Measurements from ENCODE around the gene PLPPR2. TPM values are rescaled to one million over a fixed set of nuclear protein-coding genes. Genes with fewer than 3 reads are reported as not detected.
"Not testable (repeated sequence)": the region's sequence is repeated elsewhere in the genome, so short reads cannot be mapped to it uniquely, and the experiment has no call there.

Gene PLPPR2, protein sequence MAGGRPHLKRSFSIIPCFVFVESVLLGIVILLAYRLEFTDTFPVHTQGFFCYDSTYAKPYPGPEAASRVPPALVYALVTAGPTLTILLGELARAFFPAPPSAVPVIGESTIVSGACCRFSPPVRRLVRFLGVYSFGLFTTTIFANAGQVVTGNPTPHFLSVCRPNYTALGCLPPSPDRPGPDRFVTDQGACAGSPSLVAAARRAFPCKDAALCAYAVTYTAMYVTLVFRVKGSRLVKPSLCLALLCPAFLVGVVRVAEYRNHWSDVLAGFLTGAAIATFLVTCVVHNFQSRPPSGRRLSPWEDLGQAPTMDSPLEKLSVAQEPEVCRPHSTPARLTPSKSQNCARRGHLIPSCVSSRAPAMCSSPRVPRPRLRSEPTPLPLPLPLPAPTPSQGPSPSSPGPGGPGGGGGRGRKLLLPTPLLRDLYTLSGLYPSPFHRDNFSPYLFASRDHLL
- total RNA-seq (2014; rRNA removed; shearing (Covaris generic)): 5.7 and 7.0 TPM in 2 replicates

DNA sequence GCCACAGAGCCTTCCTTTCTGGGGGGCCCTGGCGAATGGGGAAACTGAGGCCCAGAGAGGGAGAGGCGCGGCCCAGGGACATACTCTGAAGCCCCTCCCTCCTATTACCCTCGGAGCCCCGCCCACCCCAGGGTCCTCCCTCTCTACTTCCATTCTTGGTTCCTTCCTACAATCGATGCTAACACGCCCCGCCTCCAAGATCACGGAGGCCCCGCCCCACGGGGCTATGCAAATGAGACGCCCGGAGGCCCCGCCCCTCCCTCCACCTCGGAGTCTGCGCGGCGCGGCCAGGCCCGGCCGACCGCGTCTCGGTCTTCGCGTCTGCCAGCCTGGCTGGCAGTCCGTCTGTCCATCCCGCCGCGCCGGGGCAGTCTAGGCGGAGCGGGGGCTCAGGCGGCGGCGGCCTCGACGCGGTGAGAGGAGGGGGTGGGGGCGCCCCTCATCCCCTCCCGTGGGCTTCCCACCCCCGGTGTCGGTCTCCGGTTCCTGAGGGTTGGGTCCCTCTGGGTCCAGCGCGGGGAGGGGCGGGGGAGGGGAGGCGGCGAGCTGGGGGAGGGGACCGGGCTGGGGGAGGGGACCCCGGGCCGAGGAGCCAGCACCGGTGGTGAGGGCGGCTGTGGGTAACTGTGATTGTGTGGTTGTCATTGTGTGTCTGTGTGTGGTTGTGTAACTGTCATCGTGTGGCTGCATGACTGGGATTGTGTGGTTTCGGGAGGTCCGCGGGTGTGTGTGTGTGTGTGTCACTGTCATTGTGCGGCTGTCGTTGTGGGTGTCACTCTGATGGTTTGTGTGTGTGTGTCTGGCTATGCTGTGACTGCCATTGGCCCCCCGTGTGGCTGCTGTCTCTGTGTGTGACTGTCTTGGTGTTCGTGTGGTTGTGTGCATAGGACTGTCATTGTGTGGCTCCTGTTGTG lies at the start of gene PLPPR2:
TSS of gene PLPPR2 (plus strand) at position 273 of the 914 bp plus-strand sequence. CDS start 2,242 bp downstream, outside the sequence.
- DNase-seq: peak; percentile 99
- peaks cover 7% of the 10 kb centered on the region for H3K27me3 ChIP-seq (ENCODE audit: control insufficient read depth, insufficient read depth, low read length)
- H3K36me3 ChIP-seq (replicated peaks; ENCODE audit: control insufficient read depth, insufficient read depth, low read length): no peaks in the 10 kb centered on the region
- H3K4me3 ChIP-seq (ENCODE audit: insufficient read depth, low read depth, low read length): peak within 1 kb of the TSS; percentile 46

- DNase-seq: no peak
- Histone ChIP-seq H3K4me3 (ENCODE audit: insufficient read depth, low read depth, low read length) (no peak overlapping the region), H3K27me3 (ENCODE audit: control insufficient read depth, insufficient read depth, low read length) (no peaks in the 10 kb centered on the region), H3K36me3 (replicated peaks; ENCODE audit: control insufficient read depth, insufficient read depth, low read length) (no peaks in the 10 kb centered on the region)
Measured at GRCh38 chr19:11306337-11306736, 48.9 kb upstream of the PLPPR2 start.

DNA sequence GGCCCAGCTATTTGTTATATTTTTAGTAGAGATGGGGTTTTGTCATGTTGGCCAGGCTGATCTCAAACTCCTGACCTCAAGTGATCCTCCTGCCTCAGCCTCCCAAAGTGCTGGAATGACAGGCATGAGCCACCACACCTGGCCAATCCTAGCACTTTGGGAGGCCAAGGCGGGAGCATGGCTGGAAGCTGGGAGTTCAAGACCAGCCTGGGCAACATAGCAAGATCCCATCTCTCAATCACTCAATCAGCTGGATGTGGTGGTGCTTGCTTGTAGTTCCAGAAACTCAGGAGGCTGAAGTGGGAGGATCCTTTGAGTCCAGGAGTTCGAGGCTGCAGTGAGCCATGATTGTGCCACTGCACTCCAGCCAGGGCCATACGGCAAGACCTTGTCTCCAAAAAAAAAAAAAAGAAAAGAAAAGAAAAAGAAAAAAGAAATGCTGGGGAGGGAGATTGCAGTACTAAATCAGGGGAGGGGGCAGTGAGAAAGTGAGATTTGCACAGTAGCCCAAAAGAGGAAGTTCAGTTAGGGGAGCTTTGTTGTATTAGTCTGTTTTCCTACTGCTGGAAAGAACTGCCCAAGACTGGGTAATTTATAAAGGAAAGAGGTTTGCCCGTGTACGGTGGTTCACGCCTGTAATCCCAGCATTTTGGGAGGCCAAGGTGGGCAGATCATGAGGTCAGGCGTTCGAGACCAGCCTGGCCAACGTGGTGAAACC lies 34.8 kb upstream of the PLPPR2 start:
- not testable (repeated sequence) for DNase-seq; H3K27me3 ChIP-seq (ENCODE audit: control insufficient read depth, insufficient read depth, low read length); H3K36me3 ChIP-seq (replicated peaks; ENCODE audit: control insufficient read depth, insufficient read depth, low read length); H3K4me3 ChIP-seq (ENCODE audit: insufficient read depth, low read depth, low read length)

DNA sequence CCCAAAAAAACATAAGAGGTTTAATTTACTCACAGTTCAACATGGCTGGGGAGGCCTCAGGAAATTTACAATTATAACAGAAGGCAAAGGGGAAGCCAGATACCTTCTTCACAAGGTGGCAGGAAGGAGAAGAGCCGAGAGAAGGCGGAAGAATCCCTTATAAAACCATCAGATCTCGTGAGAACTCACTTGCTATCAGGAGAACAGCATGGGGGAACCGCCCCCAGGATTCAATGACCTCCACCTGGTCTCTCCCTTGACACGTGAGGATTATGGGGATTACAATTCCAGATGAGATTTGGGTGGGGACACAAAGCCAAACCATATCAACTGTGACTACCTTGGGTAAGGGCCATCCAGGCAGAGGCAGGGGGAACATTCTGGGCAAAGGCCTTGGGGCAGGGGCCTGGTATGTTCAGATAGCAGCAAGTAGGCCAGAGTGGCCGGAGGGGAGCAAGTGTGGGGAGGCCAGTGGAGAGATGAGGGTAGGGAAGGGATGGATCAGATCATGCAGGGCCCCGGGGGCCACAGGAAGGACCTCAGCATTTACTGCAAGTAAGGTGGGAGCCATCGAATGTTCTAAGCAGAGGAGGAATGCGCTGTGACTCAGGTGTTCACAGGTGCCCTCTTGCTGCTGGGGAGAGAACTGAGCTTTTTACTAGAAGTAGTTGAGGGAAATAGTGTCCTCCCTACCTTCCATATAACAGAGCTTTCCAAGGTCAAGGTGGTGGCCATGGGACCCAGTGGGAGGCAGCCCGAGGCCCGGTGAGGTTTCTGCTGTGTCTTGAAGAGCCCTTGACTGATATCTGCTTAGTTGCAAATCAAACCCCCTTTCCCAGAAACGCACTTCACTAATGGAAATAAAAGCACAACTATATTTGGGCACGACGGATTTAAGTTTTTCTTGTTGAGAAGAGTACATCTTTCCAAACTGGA lies 33.8 kb upstream of the PLPPR2 start:
- H3K36me3 ChIP-seq (replicated peaks; ENCODE audit: control insufficient read depth, insufficient read depth, low read length): no peaks in the 10 kb centered on the region; the same call in 1 of the 2 replicates
- no peaks in the 10 kb centered on the region for H3K27me3 ChIP-seq (ENCODE audit: control insufficient read depth, insufficient read depth, low read length)
- H3K4me3 ChIP-seq (ENCODE audit: insufficient read depth, low read depth, low read length): no peak overlapping the region
- DNase-seq: no peak

DNA sequence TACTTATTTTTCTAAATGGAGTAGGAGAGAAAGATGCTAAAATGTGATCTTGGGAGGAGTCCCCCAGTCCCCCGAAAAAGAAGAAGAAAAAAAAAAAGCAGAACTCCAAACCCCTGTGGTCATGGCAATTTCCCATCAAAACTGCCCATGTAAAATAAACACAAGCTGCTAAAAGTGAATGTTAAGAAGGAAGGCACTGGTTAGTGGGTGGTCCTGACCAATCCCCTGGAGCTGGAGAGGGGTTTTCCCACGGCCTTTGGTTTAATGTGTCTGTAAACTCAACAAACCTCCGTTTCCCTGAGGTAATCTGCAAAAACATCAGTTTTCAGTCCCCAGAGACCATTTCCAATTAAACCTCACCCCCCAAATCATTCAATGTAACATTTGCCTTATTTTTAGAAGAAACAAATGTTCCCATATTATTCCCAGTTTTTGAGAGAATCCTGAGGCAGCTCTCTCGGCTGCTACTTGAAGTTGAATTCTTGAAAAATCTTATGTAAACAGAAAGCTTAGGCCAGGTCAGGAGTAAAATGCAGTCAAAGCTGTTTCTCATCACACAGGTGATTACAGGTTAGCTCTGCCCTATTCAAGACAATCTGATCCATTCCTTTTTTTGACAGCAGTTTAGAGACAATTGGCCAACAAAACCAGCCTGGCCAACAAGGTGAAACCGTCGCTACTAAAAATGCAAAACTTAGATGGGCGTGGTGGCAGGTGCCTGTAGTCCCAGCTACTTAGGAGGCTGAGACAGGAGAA lies 32.8 kb upstream of the PLPPR2 start:
- no peaks in the 10 kb centered on the region; the same call in 1 of the 2 replicates for H3K36me3 ChIP-seq (replicated peaks; ENCODE audit: control insufficient read depth, insufficient read depth, low read length)
- no peak overlapping the region for H3K4me3 ChIP-seq (ENCODE audit: insufficient read depth, low read depth, low read length)
- no peaks in the 10 kb centered on the region for H3K27me3 ChIP-seq (ENCODE audit: control insufficient read depth, insufficient read depth, low read length)
- DNase-seq: no peak

GRCh38 chr19:11323601-11324078 lies 31.6 kb upstream of the PLPPR2 start:
- no peak overlapping the region for H3K4me3 ChIP-seq (ENCODE audit: insufficient read depth, low read depth, low read length)
- DNase-seq: no peak
- no peaks in the 10 kb centered on the region for H3K27me3 ChIP-seq (ENCODE audit: control insufficient read depth, insufficient read depth, low read length)
- no peaks in the 10 kb centered on the region; the same call in none of the 2 replicates for H3K36me3 ChIP-seq (replicated peaks; ENCODE audit: control insufficient read depth, insufficient read depth, low read length)

- DNase-seq: no peak
- H3K27me3 ChIP-seq (ENCODE audit: control insufficient read depth, insufficient read depth, low read length): no peaks in the 10 kb centered on the region
- H3K4me3 ChIP-seq (ENCODE audit: insufficient read depth, low read depth, low read length): no peak overlapping the region
- H3K36me3 ChIP-seq (replicated peaks; ENCODE audit: control insufficient read depth, insufficient read depth, low read length): no peaks in the 10 kb centered on the region; the same call in none of the 2 replicates
Measured at GRCh38 chr19:11324079-11324661, 31.1 kb upstream of the PLPPR2 start.

DNA sequence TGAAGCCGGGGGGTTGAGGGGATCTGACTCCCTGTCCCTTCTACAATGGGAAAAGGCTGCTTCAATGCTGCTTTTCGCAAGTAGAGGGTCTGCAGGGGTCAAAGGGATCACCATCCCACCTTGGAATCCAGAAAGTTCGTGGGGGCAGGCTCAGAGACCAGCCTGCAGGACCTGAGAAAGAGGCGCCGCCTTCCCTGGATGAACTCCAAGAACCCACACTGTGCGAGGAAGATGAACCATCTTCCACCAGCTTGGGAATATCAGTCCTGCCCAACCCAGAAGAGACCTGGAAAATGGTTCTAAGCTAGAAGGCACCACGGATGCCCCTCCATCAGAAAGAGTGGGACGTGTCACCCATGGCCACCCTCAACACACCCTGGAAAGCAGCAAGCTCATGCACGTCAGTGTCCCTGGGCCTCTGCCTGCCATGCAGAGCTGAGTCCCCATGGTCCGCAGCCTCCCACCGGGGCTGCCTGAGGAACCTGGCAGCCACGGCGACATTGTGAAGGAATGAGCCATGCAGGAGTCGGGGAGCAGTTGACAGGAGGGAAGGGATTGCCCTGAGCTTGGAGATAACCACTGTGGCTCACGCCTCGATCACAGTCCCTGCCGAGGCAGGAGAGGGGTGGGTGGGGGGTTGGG lies 30.4 kb upstream of the PLPPR2 start:
- H3K27me3 ChIP-seq (ENCODE audit: control insufficient read depth, insufficient read depth, low read length): no peaks in the 10 kb centered on the region
- H3K36me3 ChIP-seq (replicated peaks; ENCODE audit: control insufficient read depth, insufficient read depth, low read length): no peaks in the 10 kb centered on the region; the same call in none of the 2 replicates
- H3K4me3 ChIP-seq (ENCODE audit: insufficient read depth, low read depth, low read length): no peak overlapping the region
- DNase-seq: no peak

DNA sequence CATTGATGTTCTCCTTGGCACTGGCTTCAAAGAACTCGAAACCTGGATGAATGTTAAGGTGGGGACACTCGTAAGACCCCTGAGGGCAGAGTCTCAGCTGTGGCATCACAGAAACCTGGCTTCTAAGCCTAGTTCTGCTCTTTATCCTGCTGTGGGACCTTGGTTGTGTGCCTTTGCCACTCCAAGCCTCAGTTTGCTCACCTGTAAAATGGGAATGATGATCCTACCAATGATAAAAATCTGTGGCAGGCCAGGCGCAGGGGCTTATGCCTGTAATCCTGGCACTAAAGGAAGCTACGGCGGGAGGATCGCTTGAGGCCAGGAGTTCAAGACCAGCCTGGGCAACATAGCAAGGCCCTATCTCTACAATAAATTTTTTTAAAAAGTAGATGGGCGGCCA lies 29.7 kb upstream of the PLPPR2 start:
- Histone ChIP-seq H3K27me3 (ENCODE audit: control insufficient read depth, insufficient read depth, low read length) (no peaks in the 10 kb centered on the region), H3K36me3 (replicated peaks; ENCODE audit: control insufficient read depth, insufficient read depth, low read length) (no peaks in the 10 kb centered on the region; the same call in none of the 2 replicates), H3K4me3 (ENCODE audit: insufficient read depth, low read depth, low read length) (no peak overlapping the region)
- no peak for DNase-seq

DNA sequence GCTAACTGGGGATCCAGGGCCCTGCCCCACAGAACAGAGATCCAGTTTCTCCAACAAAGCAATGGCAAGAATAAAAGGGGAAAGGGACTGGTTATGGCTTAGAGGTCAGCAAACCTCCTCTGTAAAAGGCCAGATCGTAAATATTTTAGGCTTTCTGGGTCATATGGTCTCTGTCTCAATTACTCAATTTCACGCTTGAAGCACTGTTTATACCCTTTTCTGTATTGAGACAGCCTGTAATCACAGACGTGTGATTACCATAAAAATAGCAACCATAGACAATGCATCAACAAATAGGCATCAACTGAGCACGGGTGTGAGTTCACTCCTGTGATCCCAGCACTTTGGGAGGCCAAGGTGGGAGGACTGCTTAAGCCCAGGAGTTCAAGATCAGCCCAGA lies 25.1 kb upstream of the PLPPR2 start:
- peaks cover 2% of the 10 kb centered on the region for H3K36me3 ChIP-seq (replicated peaks; ENCODE audit: control insufficient read depth, insufficient read depth, low read length)
- no peak overlapping the region for H3K4me3 ChIP-seq (ENCODE audit: insufficient read depth, low read depth, low read length)
- no peak for DNase-seq
- no peaks in the 10 kb centered on the region for H3K27me3 ChIP-seq (ENCODE audit: control insufficient read depth, insufficient read depth, low read length)

GRCh38 chr19:11331502-11331901 lies 23.7 kb upstream of the PLPPR2 start:
- DNase-seq: no peak
- H3K4me3 ChIP-seq (ENCODE audit: insufficient read depth, low read depth, low read length): no peak overlapping the region

GRCh38 chr19:11332822-11333221 lies 22.4 kb upstream of the PLPPR2 start:
- DNase-seq: no peak
- Histone ChIP-seq H3K27me3 (ENCODE audit: control insufficient read depth, insufficient read depth, low read length) (no peaks in the 10 kb centered on the region), H3K4me3 (ENCODE audit: insufficient read depth, low read depth, low read length) (no peak overlapping the region), H3K36me3 (replicated peaks; ENCODE audit: control insufficient read depth, insufficient read depth, low read length) (peaks cover 3% of the 10 kb centered on the region)

More at GRCh38 chr19:11331502-11331901, 23.7 kb upstream of the PLPPR2 start:
- H3K27me3 ChIP-seq (ENCODE audit: control insufficient read depth, insufficient read depth, low read length): no peaks in the 10 kb centered on the region
- H3K36me3 ChIP-seq (replicated peaks; ENCODE audit: control insufficient read depth, insufficient read depth, low read length): peaks cover 2% of the 10 kb centered on the region
